Amniotic epithelial cell (primary cell): ENCODE data around the gene EIF4E1B.
A peak's percentile ranks its signal among the peaks of the same experiment; 100 is the strongest.

Source experiments
- DNase-seq: peaks from one replicate; pipeline ENCODE4 v3.0.0-alpha.2; 2010; ENCODE audit warnings: low read depth

EIF4E1B gene

GRCh38 chr5:176606032-176606431 lies 24.4 kb upstream of the EIF4E1B start:
- DNase-seq = no peak

DNA sequence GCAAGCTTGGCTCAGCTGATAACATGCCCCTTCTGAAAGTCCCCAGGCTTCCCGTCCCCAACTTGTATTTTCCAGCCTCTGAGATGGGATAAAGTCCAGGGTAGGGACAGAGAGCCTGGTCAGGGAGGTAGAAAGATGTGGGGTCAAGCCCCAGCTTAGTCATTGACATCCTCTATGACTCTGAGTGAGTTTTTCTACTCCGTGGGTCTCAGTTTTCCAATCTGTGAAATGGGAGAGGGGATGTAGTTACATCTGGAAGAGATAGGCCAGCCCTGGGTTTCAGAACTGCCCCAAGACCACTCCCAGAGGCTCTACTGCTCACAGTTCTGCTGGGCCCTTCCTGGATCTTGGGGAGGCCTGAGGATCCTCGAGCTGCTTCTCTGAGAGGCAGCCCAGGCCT lies 23.6 kb upstream of the EIF4E1B start:
- no peak for DNase-seq

DNA sequence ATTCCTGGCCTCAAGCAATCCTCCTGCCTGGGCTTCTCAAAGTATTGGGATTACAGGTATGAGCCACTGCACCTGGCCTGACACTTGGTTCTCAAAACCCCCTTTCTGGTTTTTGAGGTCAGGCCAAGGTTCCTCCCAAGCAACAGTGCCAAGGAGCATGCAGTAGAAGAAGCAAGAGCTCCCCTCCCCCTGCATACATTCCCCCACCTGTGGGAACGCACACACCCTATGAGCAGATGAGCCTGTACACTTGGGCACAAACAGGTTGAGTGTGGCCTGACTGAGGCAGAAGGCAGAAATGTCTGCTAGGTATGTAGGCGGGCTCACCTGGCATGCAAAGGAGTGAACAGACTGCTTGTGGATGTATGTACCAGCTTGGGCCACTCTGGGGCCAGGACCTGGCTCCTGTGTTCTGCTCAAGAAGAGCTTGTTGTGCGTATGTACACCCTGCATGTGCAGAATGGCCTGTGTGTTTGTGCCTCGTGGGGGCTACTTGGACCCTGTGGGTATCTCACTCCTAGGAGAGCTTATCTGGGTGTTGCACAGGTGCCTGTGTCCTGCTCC lies 22.3 kb upstream of the EIF4E1B start:
- no peak for DNase-seq

DNA sequence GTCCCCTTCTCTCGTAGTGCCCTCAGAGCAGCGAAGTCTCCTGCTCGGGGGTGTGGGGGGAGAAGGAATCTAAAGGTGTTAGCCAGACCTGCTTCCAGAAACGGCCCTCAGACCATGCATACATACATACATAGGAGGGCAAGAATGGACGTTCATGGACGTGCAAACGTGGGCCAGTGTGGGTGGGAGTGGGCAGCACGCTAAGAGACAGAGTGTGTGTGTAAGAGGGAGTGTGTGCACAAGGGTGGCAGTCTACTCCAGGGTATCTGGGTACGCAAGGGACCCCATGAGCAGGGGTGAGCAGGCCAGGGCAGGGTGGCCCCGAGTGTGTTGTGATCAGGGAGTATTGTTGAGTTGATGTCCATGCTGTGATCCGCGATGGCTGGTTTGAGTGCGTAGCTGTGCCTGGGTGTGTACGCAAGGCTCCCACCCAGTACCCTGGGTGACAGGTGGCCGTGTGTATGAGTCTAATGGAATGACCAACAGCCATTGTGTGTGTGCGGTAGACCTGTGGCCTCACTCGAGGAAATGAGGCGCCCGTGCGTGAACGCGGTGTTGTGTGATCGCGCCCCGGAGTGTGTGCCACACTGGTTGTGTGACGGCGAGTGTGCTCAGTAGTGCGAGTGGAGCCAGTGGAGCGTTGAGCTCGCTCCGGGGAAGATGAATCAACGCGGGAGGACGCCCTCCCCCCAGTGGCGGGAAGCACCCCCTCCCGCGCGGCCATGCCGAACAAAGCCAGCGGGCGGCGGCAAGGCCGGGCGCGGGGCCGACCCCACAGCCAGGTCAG lies 21.3 kb upstream of the EIF4E1B start:
- no peak for DNase-seq

GRCh38 chr5:176609724-176610434 lies 20.6 kb upstream of the EIF4E1B start, which contains the start of gene GPRIN1:
TSS of gene GPRIN1 (minus strand) at chr5:176610156. CDS start at chr5:176599834, 10,322 bp downstream.
- peak; percentile 12 for DNase-seq

DNA sequence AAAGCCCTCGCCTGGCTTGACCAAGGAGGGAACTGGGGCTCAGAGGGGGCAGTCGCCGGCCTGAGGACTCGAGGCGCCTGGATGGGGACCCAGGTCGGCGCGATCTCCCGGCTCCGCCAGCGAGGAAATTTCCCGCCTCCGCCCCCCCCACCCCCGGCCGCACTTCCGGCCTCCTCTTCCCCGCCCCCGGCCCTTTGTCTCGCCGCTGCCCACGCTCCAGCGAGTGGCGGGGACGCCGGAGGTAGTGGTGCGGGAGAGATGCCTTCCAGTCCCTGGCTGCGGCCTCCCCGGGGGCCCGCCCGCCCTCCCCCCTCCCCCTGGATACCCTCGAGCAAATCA lies 20.1 kb upstream of the EIF4E1B start:
- no peak for DNase-seq

- DNase-seq = peak; percentile 89
These were observed 19.0 kb upstream of the EIF4E1B start for GRCh38 chr5:176611435-176611834.

- DNase-seq = no peak
These were observed 18.5 kb upstream of the EIF4E1B start for GRCh38 chr5:176612008-176612407.

DNA sequence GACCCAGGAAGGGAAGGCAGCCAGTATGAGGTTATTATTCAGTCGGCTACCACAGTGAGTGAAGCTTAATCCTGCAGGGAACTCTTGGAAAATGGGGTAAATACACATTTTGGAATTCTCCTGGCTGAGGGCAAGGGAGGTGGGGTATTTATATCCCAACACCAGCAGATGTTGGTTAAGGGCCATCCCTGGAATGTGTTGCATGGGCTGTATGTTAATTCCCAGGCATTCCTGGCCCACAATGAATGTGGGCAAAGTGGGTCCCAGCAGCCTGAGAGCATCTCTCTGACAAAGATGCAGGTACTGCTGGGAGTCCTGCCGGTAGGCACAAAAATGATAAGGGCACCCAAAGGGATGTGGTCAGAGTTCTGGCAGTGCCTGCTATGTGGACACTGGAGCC lies 17.6 kb upstream of the EIF4E1B start:
- no peak for DNase-seq

DNA sequence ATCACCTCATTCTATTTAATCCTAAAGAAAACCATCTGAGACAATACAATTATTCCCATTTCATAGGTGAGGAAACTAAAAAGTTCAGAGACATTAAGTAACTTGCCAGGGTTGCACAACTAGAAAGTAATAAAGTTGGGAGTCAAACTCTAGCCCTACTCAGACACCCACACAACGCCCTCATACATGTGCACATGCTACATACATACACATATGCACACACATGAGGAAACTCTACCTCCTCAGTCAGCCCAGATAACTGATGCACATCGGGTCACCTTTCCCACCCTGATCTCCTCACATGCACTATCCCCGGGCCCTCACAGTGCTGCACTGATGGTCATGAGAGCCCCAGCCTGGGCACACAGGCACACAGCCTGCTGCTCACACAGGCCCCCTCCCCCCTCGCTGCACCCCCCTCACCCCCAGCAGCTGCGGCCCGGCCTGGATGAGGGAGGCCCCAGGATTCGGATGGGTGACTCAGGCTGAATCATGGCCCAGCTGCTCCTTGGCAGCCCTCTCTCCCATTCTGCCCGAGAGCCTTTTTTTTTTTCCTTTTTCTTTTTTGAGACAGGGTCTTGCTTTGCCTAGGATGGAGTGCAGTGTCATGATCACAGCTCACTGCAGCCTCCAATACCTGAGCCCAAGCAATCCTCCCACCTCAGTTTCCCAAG lies 15.5 kb upstream of the EIF4E1B start:
- peak; percentile 54 for DNase-seq

- no peak for DNase-seq
These were observed 14.0 kb upstream of the EIF4E1B start for GRCh38 chr5:176616511-176616910.

- no peak for DNase-seq
These were observed 11.7 kb upstream of the EIF4E1B start for GRCh38 chr5:176618783-176619182.

DNA sequence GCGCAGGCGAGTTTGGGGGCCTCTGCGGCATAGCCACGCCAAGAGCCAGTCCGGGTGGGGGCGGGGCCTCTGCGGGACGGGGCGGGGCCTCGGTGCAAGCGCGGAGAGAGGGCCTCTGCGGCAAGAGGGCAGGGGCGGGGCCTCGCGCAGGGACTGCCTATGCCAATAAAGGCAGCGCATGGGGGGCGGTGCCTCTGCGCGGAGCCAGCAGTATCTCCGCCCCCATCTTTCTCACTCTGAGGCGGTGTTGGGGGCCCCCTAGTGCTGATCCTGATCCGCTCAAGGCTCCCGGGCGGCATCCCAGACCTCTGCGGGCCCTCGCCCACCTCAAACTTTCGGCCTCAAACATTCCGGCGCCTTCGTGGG lies 11.3 kb upstream of the EIF4E1B start:
- peak; percentile 83 for DNase-seq

- DNase-seq = no peak
These were observed 10.7 kb upstream of the EIF4E1B start for GRCh38 chr5:176619569-176620332.

- DNase-seq = peak; percentile 12
These were observed 10.0 kb upstream of the EIF4E1B start for GRCh38 chr5:176620333-176620981.

DNA sequence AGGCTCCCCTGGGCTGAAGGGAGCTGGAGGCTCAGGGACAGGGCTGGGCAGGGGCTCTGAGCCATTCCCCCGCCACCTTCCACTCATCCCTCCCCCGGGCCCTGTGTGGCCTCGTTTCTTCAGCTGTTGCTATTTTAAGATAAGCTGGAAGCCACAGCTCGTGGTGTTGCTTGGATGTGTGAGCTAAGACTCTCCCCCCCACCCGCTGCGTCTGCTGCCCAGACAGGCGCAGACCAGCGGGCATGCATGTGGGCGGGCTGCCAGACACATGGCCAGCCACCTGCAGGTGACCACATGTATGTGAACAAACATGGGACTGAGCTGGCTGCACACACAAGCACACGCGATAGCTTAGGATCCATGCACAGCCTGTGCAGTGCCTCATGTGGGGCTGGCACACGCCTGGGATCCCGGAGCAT lies 8.8 kb upstream of the EIF4E1B start:
- DNase-seq = peak; percentile 25

DNA sequence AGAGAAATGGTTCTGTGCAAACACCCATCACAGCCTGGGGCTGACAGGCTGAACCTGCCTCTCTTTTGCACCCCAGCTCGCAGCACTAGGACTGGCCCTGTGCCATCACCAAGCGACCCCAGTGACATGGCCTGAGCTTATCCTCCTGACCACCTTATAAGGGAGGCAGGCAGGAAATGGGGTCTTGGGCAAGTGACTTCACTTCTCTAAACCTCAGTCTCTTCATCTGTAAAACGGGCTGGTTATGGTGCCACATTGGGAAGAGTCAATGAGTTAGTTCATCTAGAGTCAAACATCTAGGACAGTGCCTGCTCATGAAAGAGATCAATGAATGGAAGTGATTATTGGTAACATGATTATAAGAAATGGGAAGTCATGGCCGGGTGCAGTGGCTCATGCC lies 6.3 kb upstream of the EIF4E1B start:
- DNase-seq = no peak

DNA sequence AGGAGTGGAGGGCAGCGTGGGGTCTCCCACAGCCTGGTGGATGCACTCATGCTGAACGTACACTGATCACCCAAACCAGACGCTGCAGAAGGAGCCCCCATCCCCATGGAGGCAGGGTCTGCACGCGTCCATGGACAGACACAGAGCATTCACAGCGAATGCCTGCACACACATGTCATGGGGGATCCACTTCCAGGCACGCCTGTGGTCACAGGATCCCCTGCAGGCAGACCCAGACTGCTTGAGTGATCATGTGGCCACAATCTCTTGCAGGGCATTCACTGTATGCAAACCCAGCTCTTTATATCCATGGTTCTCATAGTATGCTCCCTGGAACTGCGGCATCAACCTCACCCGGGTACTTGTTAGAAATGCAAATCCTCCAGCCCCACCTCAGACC lies 5.5 kb upstream of the EIF4E1B start:
- no peak for DNase-seq

DNA sequence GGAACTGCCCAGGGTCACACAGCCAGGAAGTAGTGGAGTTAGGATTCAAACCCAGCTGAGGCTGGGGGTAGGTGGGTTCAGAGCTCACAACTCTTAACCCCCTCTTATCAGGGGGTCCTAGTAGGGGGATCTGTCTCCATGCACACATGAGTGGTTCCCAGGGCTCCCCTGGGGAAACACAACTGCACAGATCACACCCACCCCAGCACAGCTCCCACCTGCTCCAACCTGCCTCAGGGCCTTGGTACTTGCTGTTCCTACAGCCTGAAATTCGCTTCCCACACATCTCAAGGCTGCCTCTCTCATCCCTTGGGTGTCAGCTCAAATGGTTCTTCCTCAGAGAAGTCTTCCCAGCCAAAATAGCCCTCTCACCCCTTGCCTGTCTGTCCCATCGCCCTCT lies 5.0 kb upstream of the EIF4E1B start:
- no peak for DNase-seq

- no peak for DNase-seq
These were observed 4.3 kb upstream of the EIF4E1B start for GRCh38 chr5:176625966-176626875.

- no peak for DNase-seq
These were observed 3.6 kb upstream of the EIF4E1B start for GRCh38 chr5:176626876-176627236.
